K562 (cell line): ENCODE data around the gene AK2.

ENCODE experiments used
- GATA2 ChIP-seq: sonication (generic); formaldehyde crosslinking; IDR thresholded peaks from 2 replicates; pipeline ENCODE4 v1.4.0; 2020; ENCODE audit warnings: mild to moderate bottlenecking, missing genetic modification reagents
- HDAC1 ChIP-seq, 2 experiments: fragments of 450-650 bp; IDR thresholded peaks; 2 replicates each; pipeline ENCODE4 v1.6.1; 2016 to 2017; ENCODE audit warnings: inconsistent platforms in 1 of 2, mild to moderate bottlenecking in 1 of 2, moderate library complexity in 1 of 2
- POLR2AphosphoS2 ChIP-seq: IDR thresholded peaks from 2 replicates; pipeline ENCODE4 v1.6.1; 2012; ENCODE audit warnings: low read length, improper control_type of control experiment
- SIN3A ChIP-seq, 2 experiments: fragments of 150-350 bp in 1 of 2; IDR thresholded peaks; 2 replicates each; pipeline ENCODE4 v1.6.1; 2011 to 2016; ENCODE audit warnings: borderline replicate concordance in 2 of 2, low read depth in 2 of 2, low read length in 2 of 2, mild to moderate bottlenecking in 2 of 2, moderate library complexity in 2 of 2; ENCODE audit not compliant: control insufficient read depth in 1 of 2
- XRCC4 ChIP-seq: IDR thresholded peaks from one replicate; pipeline ENCODE4 v1.6.1; 2011; ENCODE audit not compliant: insufficient read depth, insufficient read length; ENCODE audit errors: extremely low read depth
- TF ChIP-seq, protein P1 (sequence below): sonication (generic); formaldehyde crosslinking; IDR thresholded peaks from 2 replicates; pipeline ENCODE4 v1.8.1; 2022; ENCODE audit warnings: missing genetic modification reagents
- TF ChIP-seq, protein P2 (sequence below), 3 experiments: IDR thresholded peaks in 2 of 3; conservative IDR thresholded peaks in 1 of 3; 2 replicates each; pipeline ENCODE4 v1.5.1; 2011 to 2012; ENCODE audit warnings: low read length in 3 of 3, mild to moderate bottlenecking in 3 of 3, control low read depth in 2 of 3, improper control_type of control experiment in 1 of 3, inconsistent platforms in 1 of 3, low read depth in 1 of 3, mixed read lengths in 1 of 3, moderate library complexity in 1 of 3; ENCODE audit not compliant: insufficient read depth in 2 of 3

DNA sequence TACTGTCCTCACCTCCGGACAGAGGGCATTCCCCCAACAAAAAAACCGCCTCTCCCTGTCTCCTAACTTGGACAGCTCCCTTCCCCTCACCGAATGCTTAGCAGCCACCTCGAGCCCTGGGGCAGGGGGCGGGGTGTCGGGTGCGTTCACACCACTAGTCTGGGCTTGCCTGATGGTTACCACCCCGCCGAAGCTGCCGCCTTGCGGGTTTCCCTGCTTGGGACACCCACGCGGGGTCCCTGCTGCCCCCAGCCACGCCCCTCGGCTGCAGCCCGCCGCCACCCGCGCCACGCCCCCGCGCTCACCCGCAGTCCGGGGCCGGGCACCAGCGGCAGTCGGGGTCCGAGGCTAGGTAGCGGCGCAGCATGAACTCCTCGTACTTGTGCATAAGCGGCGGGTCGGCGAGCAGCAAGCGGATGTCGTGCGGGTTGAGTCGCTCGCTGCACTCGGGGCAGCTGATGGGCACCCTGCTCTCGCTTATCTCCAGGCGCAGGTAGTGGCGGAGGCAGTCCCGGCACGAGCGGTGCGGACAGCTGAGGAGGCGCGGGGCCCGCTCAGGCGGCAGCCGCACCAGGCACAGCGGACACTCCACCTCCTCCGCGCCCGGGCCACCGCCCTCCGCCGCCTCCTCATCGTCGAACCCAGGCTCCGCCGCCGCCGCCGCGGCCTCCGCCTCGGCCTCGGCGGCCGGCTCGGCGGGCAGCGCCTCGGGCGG is 72.8 kb downstream of the AK2 start:
- TF ChIP-seq GATA2 = 0 out of 2 replicates have a peak, but pooled peaks have one; percentile 40
- no peak for TF ChIP-seq POLR2AphosphoS2
- peak in 1 of 2 experiments; percentile 59; a peak in 1 of 4 replicates for TF ChIP-seq SIN3A (IDR thresholded peaks at IDR 0.05; ENCODE audit: borderline replicate concordance in 2 of 2, control insufficient read depth in 1 of 2, low read depth in 2 of 2, low read length in 2 of 2)
- peak in 1 of 2 experiments; percentile 70; a peak in 1 of 4 replicates for TF ChIP-seq HDAC1 (IDR thresholded peaks at IDR 0.05)
- no peak for TF ChIP-seq XRCC4
- TF ChIP-seq, protein P1, sequence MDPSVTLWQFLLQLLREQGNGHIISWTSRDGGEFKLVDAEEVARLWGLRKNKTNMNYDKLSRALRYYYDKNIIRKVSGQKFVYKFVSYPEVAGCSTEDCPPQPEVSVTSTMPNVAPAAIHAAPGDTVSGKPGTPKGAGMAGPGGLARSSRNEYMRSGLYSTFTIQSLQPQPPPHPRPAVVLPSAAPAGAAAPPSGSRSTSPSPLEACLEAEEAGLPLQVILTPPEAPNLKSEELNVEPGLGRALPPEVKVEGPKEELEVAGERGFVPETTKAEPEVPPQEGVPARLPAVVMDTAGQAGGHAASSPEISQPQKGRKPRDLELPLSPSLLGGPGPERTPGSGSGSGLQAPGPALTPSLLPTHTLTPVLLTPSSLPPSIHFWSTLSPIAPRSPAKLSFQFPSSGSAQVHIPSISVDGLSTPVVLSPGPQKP (CRISPR knock-in tag) = no peak
- TF ChIP-seq, protein P2, sequence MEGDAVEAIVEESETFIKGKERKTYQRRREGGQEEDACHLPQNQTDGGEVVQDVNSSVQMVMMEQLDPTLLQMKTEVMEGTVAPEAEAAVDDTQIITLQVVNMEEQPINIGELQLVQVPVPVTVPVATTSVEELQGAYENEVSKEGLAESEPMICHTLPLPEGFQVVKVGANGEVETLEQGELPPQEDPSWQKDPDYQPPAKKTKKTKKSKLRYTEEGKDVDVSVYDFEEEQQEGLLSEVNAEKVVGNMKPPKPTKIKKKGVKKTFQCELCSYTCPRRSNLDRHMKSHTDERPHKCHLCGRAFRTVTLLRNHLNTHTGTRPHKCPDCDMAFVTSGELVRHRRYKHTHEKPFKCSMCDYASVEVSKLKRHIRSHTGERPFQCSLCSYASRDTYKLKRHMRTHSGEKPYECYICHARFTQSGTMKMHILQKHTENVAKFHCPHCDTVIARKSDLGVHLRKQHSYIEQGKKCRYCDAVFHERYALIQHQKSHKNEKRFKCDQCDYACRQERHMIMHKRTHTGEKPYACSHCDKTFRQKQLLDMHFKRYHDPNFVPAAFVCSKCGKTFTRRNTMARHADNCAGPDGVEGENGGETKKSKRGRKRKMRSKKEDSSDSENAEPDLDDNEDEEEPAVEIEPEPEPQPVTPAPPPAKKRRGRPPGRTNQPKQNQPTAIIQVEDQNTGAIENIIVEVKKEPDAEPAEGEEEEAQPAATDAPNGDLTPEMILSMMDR (IDR thresholded peaks at IDR 0.05 in 2 of 3, conservative IDR thresholded peaks at IDR 0.05 in 1 of 3; ENCODE audit: insufficient read depth in 2 of 3, low read depth in 1 of 3, low read length in 3 of 3) = no peak
